ENCODE data around the gene RAB3IL1. TPM values are rescaled to one million over a fixed set of nuclear protein-coding genes. Genes with fewer than 3 reads are reported as not detected.

The RAB3IL1 gene
- total and polyA plus RNA-seq, 2 of the 13 experiments (the other 11 are each of a cell fraction or from before 2014, with no cell fraction given) = 1.2 to 2.0 TPM

GRCh38 chr11:61923166-61924063 is 6.0 kb upstream of the RAB3IL1 start (continued):
- TF ChIP-seq ZNF704 (CRISPR knock-in tag; IDR thresholded peaks at IDR 0.05; ENCODE audit: borderline replicate concordance) = no peak
- no peak for TF ChIP-seq MZF1 (CRISPR knock-in tag; IDR thresholded peaks at IDR 0.05; ENCODE audit: borderline replicate concordance)
- peak; percentile 50; the same call in 1 of the 2 replicates for TF ChIP-seq SALL2 (CRISPR knock-in tag; IDR thresholded peaks at IDR 0.05)
- peak; percentile 68; the same call in 1 of the 2 replicates for TF ChIP-seq ZNF317 (CRISPR knock-in tag; IDR thresholded peaks at IDR 0.05)
- no peak for TF ChIP-seq ZNF780A (CRISPR knock-in tag; IDR thresholded peaks at IDR 0.05)
- 0 out of 2 replicates have a peak, but pooled peaks have one; percentile 42 for TF ChIP-seq DR1 (CRISPR knock-in tag; IDR thresholded peaks at IDR 0.05)
- TF ChIP-seq CAMTA2 (CRISPR knock-in tag; IDR thresholded peaks at IDR 0.05; ENCODE audit: borderline replicate concordance) = 0 out of 2 replicates have a peak, but pooled peaks have one; percentile 57
- TF ChIP-seq THAP9 (CRISPR knock-in tag; IDR thresholded peaks at IDR 0.05; ENCODE audit: borderline replicate concordance) = peak; percentile 32; the same call in 1 of the 2 replicates
- TF ChIP-seq SKIL (CRISPR knock-in tag; IDR thresholded peaks at IDR 0.05; ENCODE audit: borderline replicate concordance) = no peak
- TF ChIP-seq PHF8 (CRISPR knock-in tag; IDR thresholded peaks at IDR 0.05) = peak; percentile 64
- no peak for TF ChIP-seq PLSCR1 (CRISPR knock-in tag; IDR thresholded peaks at IDR 0.05; ENCODE audit: borderline replicate concordance)
- TF ChIP-seq ATM (IDR thresholded peaks at IDR 0.05; ENCODE audit: borderline replicate concordance) = no peak
- TF ChIP-seq ZBTB3 (CRISPR knock-in tag; IDR thresholded peaks at IDR 0.05; ENCODE audit: borderline replicate concordance, low read depth) = peak; percentile 77; the same call in 1 of the 2 replicates
- TF ChIP-seq U2AF1 (optimal IDR thresholded peaks at IDR 0.05; ENCODE audit: low read depth, low read length) = peak; percentile 95
- TF ChIP-seq BCL6 (CRISPR knock-in tag; IDR thresholded peaks at IDR 0.05) = peak; percentile 91
- peak; percentile 73 for TF ChIP-seq SPEN (CRISPR knock-in tag; IDR thresholded peaks at IDR 0.05; ENCODE audit: low read depth)
- TF ChIP-seq DPF2 (CRISPR knock-in tag; IDR thresholded peaks at IDR 0.05; ENCODE audit: borderline replicate concordance, low read depth) = peak; percentile 49; the same call in 1 of the 2 replicates
- no peak for TF ChIP-seq THYN1 (CRISPR knock-in tag; IDR thresholded peaks at IDR 0.05; ENCODE audit: borderline replicate concordance, low read depth)
- TF ChIP-seq JUN (CRISPR knock-in tag; IDR thresholded peaks at IDR 0.05) = no peak
- TF ChIP-seq ZSCAN25 (CRISPR knock-in tag; IDR thresholded peaks at IDR 0.05) = peak; percentile 79; the same call in 1 of the 2 replicates
- TF ChIP-seq KDM4B (CRISPR knock-in tag; IDR thresholded peaks at IDR 0.05) = no peak
- 0 out of 2 replicates have a peak, but pooled peaks have one; percentile 15 for TF ChIP-seq RCOR2 (CRISPR knock-in tag; IDR thresholded peaks at IDR 0.05)
